Posterior cingulate gyrus (tissue), 11 donors: ENCODE measurements around the gene CLEC10A.

Experiments used
- DNase-seq, 10 donors: peaks; one replicate each; pipeline versions ENCODE4 v3.0.0 to v3.0.0-alpha.2; 2020 to 2021; ENCODE audit warnings: mixed read lengths in 3 of 10
- intact Hi-C: fragments of 100-400 bp; cut with DNase I; formaldehyde crosslinking; loops from one replicate; pipeline ENCODE4 v1.15.1; 2023

Gene CLEC10A

DNA sequence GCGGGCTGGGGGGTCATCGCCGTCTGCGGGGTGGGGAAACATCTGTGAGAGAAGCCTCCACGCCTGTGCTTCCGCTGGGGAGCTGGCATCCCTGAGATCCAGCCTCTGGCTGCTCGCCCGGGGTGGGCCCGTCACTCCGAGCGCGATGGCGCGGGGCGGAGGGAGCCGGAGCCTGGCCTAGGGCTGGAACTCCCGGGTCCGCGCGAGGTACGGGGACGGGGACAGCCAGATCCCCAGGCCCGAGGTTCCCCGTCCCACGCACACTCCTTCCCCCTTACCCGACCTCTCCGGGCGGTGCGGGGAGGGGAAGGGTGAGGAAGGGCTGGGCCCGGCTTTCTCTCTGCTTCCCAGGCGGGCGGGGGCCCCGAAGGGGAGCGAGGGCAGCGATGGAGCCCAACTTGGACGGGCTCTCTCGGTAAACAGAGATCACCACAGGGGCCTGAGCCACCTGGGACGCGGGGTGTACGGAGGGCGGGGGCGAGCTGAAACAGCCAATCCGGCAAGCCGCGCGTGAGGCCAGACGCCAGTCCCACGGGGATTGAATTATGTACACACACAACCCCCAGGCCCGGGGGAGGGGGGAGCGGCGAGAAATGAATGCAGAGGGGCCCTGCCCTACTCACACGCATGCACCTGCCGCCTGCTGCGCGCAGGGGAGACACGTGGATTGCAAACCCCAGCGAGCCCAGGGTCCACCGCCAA lies 36.4 kb downstream of the CLEC10A start, which contains the start of gene SLC16A11:
Gene SLC16A11 (minus strand): TSS at position 596 of the 702 bp plus-strand sequence. CDS start 579 bp downstream, at position 17.
- peak in 5 of 10 donors; percentile 28 to 90 (median 82) for DNase-seq
- intact Hi-C loops, result no loop called here

DNA sequence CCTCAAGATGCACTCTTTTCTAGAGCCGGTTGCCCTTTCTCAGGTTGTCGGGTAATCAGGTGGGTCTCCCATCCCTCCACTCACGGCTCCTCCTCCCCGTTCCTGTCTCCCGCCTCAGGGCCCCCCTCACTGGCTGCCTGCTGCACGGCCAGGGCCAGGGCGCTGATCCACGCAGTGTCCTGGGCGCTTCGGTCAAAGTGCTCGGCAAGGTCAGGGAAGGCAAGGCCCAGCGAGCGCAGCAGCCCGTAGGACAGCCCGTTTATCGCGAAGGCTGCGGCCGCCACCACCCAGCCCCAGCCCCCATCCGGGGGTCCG lies 36.9 kb downstream of the CLEC10A start:
- intact Hi-C loops, result no loop called here
- no peak for DNase-seq

DNA sequence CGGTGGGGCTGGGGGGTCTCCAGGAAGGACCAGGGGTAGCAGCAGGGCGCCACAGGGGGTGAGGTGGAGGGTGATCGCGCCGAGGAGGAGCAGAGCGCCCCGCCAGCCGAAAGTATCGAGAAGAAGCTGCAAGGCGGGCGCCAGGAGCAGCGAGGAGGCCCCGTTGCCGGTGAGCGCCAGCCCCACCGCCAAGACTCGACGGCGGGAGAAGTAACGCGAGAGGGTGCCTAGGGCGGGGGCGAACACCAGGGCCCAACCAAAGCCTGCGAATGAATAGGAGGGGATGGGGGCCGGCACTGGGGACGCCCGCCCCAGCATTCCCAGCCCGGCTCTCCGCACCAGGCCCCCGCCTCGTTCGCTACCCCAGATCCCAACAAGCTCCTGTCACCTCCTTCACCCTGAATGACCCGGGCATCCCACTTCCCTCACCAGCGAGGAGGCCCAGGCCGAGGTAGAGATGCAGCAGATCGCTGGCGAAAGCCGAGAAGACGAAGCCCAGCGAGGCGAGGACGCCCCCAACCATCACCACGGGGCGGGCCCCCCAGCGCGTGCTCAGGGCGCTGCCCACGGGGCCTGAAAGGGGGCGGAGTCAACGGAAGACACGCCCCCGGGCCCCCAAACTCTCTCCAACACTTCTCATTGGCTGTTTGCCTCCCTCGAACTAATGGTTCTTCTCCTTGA lies 37.4 kb downstream of the CLEC10A start:
- intact Hi-C loops, result no loop called here
- peak in 1 of 10 donors; percentile 81 for DNase-seq

DNA sequence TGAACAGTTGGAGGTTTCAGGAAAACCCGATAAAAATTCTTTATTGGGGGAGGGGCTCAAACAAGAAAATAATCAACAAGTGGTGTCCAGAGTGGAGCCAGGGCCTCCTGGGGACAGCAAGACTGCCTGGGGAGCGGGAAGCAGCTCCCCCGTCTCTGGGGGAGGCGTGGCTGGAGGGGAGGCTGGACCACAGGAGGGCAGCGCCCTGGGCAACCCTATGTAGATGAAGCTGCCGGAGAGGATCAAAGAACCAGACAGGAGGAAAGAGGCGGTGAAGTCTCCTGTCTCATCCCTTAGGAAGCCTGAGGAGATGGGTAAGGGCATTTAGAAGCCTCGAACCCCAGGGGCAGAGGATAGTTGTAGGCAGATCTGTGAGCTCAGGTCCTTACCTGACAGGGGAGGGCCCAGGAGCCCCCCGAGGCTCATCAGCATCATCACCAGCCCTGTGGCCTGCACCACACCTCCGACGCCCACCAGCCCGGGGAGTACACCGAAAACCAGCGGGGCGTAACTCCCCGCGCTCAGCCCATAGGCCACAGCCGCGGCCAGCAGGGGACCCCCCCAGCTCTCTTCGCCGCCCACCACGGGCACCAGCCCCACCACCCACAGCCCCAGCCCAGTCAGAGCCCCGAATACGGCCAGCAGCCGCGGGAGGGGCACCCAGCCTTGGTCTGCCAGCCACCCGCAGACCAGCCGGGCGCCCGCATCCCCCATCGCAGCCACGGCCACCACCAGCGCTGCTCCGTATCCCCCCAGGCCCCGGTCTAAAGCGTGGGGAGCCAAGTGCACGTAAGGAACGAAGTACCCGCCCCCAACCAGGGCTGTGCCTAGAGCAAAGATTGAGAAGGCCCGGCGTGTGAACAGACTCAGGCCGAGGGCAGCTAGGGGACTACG lies 38.2 kb downstream of the CLEC10A start:
- intact Hi-C loops, result no loop called here
- peak in 1 of 10 donors; percentile 24 for DNase-seq

DNA sequence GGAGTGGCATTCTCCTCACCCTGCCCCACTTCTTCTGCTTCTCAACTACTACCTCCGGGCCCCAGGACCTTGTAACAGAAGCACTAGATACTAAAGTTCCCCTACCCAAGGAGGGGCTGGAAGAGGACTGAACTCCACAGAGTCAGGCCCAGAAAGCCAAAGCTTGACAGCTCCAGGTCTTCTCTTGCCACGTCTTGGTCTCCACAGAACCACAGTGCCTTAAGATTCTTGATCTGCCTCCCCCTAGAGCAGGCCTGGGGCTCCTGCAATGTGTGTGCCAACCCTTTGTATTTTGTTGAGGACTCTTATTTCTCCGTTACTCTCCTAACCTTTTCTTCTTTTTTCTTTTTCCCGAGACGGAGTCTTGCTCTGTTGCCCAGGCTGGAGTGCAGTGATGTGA lies 40.2 kb downstream of the CLEC10A start:
- intact Hi-C loops, result no loop called here
- DNase-seq, result peak in 1 of 10 donors; percentile 25

DNA sequence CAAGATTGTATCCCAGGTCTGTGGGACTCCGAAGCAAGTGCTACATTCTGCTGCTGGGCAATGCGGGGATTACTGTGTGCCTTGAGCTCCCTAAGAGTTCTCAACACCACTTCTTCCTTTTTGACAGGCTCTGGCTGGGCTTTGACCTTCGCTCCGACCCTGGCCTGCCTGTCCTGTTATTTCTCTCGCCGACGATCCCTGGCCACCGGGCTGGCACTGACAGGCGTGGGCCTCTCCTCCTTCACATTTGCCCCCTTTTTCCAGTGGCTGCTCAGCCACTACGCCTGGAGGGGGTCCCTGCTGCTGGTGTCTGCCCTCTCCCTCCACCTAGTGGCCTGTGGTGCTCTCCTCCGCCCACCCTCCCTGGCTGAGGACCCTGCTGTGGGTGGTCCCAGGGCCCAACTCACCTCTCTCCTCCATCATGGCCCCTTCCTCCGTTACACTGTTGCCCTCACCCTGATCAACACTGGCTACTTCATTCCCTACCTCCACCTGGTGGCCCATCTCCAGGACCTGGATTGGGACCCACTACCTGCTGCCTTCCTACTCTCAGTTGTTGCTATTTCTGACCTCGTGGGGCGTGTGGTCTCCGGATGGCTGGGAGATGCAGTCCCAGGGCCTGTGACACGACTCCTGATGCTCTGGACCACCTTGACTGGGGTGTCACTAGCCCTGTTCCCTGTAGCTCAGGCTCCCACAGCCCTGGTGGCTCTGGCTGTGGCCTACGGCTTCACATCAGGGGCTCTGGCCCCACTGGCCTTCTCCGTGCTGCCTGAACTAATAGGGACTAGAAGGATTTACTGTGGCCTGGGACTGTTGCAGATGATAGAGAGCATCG lies 41.8 kb downstream of the CLEC10A start:
- intact Hi-C loops, result no loop called here
- DNase-seq, result peak in 2 of 10 donors; percentile 60 to 77

DNA sequence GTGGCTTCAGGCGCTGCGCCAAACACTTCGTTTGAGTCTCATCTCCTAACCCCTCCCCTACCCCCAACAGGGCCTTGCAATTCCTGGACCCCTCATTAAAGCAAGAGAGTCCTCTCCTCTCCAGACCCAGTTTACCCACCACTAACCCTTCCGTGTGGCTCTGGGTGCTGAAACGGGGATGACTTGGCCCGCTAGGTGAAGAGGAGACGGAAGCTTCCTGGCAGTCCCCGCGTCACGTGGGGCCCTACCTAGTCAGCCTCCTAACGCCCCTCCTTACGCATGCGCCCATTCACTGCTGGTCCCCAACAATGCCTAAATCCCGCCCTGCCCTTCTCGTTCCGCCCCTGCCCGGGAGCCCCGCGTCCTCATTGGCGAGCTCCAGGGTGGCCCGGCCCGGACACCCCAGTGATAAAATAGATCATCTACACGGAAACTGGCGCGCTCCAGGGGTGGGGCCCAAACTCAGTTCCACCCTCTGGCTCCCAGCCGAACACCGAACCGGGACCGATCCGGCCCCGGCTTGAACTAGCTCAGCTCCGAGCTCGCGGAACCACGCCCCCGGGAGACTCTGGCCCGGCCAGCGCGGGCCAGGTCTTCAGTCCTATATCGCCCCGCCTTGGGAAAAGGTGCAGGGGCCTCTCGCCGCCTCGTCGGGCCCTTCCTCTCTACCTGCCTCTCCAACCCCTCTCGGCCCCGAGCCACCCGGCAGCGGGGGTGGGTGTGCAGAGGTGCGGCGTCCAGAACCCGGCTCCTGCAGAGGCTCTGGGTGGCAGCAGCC lies 44.3 kb downstream of the CLEC10A start, which contains the start of gene SLC16A13:
Gene SLC16A13 (plus strand): TSS at position 425 of the 778 bp plus-strand sequence. CDS start 368 bp downstream, outside the sequence.
- intact Hi-C loops, result no loop called here
- peak; percentile 77 to 99 (median 95) for DNase-seq

DNA sequence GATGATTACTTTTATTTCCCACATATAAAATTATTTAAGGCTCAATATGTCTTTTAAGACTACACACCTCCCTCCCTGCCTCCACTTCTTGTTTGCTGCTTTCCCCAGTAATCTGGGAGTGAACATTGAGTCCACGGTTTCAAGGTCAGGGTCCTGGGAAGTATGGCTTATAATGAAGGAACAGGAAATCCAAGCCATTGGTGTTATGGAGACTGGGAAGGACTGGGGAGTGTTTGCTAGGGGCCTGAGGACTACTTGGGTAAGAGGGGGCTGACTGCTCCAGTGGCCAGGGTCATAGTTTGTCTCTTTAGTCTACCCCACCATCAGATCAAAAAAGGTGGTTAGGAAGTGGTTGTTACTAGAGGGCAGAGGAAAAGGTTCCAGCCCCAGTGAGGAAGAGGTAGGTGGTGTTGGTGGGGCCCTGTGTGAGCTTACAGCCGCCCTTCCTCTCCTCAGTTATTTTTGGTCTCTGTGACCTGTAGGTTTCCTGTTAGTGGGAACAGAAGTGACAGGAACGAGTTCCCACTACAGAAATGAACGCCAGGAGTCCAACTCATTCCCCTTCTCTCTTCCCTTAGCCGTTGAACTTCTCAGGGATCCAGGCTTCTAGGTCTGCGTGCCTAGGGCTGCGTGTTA lies 45.0 kb downstream of the CLEC10A start:
- intact Hi-C loops, result no loop called here
- DNase-seq, result peak in 1 of 10 donors; percentile 1

DNA sequence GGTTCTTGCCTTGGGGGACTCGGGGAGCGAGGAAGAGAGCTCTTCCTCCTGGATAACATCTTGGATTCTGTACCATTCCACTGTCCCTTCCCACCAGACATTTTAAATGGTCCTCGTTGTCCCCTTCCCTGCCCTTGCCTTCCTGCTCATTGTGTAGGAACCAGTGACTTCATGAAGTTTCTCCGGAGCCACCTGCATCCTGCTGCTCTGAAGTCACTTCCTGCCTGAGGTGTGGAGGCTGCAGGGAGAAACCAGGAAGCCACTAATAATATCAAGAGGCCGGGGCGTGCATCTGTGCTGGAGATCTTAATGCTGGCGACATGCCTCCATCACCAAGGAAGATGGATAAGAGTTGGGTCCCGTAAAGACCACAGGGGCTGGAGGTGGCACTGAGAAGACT lies 50.4 kb downstream of the CLEC10A start:
- intact Hi-C loops, result no loop called here
- DNase-seq, result peak in 2 of 10 donors; percentile 21 to 32

DNA sequence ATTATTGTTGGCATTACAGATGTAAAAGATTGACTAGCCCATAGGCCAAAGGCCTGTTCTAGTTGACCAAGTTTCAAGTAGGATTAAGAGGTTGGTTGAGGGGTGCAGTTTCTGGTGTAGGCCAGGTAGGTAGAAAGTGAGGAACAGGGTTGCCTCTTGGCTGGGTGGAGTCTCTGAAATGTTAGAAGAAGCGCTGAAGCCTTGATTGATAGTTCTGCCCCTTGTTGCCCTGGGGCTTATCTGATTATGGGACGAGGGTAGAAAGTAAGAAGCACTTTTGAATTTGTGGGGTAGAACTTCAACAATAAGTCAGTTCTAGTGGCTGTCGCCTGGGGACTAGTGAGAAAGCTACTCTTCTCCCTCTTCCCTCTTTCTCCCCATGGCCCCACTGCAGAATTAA lies 51.0 kb downstream of the CLEC10A start:
- DNase-seq, result no peak
- intact Hi-C loops, result no loop called here

DNA sequence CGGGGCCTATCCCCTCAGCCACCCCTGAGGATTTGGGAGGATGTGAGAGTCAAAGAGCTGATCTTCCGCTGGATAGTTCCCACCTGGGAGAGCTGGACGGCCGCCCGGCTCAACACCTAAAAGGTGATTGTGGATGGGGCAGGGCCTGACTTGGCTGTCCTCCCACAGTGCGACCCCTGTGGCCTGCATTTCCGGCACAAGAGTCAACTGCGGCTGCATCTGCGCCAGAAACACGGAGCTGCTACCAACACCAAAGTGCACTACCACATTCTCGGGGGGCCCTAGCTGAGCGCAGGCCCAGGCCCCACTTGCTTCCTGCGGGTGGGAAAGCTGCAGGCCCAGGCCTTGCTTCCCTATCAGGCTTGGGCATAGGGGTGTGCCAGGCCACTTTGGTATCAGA lies 52.7 kb downstream of the CLEC10A start:
- intact Hi-C loops, result no loop called here
- peak in 3 of 10 donors; percentile 45 to 68 (median 61) for DNase-seq

DNA sequence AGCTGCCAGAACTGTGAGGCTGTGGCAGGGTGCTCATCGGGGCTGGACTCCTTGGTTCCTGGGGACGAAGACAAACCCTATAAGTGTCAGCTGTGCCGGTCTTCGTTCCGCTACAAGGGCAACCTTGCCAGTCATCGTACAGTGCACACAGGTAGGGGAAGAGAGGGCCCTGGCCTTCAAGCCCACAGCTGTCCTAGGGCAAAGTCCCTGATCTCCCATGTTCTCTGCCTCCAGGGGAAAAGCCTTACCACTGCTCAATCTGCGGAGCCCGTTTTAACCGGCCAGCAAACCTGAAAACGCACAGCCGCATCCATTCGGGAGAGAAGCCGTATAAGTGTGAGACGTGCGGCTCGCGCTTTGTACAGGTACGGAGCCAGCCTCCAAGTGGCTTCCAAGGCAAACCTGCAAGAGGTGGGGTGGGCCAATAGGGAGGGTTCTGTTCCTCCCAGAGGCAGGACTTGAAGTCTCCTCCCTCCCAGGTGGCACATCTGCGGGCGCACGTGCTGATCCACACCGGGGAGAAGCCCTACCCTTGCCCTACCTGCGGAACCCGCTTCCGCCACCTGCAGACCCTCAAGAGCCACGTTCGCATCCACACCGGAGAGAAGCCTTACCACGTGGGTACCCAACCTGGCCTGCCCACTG lies 53.5 kb downstream of the CLEC10A start:
- peak in 2 of 10 donors; percentile 48 to 59 for DNase-seq

DNA sequence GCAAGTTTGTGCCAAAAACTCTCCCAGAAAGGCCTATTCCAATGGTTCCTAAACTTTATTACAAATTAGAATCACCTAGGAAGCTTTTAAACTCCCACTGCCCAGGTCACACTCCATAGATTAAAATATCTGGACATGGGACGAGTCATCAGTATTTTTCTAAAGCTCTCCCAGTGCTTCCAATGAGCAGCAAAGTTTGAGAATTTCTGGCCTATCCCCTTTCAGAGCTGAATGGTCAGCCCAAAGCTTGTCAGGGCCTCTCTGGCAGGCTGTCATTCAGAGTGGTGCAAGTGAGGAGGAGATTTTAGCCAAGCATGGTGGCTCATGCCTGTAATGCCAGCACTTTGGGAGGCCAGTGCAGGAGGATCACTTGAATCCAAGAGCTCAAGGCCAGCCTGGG lies 54.8 kb downstream of the CLEC10A start:
- DNase-seq, result no peak
- intact Hi-C loops, result no loop called here

More for the DNA sequence above, 53.5 kb downstream of the CLEC10A start:
- intact Hi-C loops, result no loop called here
